NCI-H69 (cell line): ENCODE data around the gene MMRN1.
A peak's percentile ranks its signal among the peaks of the same experiment; 100 is the strongest.

ENCODE experiments used
- DNase-seq: peaks from one replicate; lab custom pipeline; 2025; lab: John Stamatoyannopoulos, UW

Gene MMRN1

GRCh38 chr4:89894649-89895550 lies at the start of gene MMRN1:
MMRN1 (plus strand) TSS chr4:89894854; CDS start chr4:89894972, 118 bp downstream.
- DNase-seq, result no peak

GRCh38 chr4:89847571-89848325 lies 46.9 kb upstream of the MMRN1 start:
- peak; percentile 43 for DNase-seq

- DNase-seq, result no peak
Observed at GRCh38 chr4:89855236-89855635, 39.4 kb upstream of the MMRN1 start.

DNA sequence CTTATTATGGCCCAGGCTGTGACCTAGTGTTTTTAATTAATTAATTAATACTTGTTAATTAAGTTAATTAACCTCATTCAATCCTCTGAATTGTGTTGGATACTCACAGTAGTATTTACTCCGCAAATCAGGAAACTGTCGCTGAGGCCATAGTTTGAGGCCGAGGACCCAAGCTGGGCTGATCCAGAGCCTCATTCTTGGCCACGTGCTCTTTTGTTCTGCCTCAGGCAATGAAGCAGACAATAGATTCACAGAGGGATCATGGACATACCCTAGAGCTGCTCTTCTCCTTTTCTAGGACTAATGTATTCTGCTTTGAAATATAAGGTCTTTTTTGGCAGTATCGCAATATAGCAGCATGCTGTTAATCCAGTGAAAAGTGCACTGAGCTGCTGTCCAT lies 33.7 kb upstream of the MMRN1 start:
- DNase-seq, result peak; percentile 5

DNA sequence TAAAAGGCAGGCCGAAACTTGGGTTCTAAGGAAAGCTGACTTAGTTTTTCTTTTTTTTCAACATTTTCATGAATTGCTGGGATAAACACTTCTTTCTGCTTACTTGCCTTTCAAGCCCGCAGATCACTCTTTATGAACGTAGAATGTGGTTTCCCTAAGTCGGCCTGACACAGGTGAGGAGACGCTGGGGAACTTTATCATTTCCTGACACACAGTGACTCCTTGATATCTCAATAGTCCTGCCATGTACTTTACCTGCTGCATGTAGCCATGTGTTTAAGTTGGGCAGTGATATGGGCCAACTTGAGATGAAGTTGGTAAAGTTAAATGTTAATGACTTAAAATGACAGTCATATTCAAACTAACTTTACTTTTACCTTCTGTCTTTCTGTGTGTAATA lies 31.1 kb upstream of the MMRN1 start:
- DNase-seq, result no peak

DNA sequence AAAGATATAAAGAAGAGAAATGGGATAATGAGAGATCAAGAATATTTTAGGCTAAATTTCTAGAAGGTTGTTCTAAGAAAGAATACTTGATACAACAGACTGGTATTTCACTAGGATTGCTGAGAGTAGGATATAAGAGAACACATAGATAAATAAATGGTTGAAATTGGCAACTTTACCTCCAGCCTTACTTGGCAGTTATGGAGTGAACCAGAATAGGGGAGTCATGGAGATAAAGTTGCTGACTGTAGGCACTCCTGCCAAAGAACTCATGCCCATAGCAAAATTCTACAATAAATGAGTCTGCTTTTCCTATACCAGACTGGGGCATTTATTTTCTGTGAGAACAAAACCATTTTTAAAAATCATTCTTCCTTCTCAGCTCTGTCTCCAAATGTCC lies 26.4 kb upstream of the MMRN1 start:
- no peak for DNase-seq

GRCh38 chr4:89868999-89869589 lies 25.6 kb upstream of the MMRN1 start:
- peak; percentile 5 for DNase-seq

- no peak for DNase-seq
Observed at GRCh38 chr4:89871211-89871610, 23.4 kb upstream of the MMRN1 start.

GRCh38 chr4:89876548-89876947 lies 18.1 kb upstream of the MMRN1 start:
- DNase-seq, result no peak

GRCh38 chr4:89878611-89879010 lies 16.0 kb upstream of the MMRN1 start:
- DNase-seq, result no peak

DNA sequence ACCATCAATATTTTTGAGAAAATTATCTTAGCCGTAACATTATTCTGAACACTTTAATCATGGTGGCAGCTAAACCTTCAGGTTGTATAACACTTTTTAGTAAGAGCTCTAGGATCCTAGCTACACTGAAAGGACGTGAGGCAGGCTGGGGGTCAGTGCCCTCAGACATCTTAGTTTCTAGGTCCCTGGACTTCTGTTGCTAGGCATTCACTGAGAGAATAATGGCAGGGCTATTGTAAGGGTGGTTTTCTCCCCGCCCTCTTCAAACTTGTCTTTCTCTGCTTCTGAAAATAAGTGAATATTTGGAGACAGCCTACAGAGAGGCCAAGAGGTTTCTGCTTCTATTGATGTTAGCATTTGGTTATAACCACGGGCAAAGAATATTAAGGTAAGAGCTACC lies 15.4 kb upstream of the MMRN1 start:
- peak; percentile 23 for DNase-seq

DNA sequence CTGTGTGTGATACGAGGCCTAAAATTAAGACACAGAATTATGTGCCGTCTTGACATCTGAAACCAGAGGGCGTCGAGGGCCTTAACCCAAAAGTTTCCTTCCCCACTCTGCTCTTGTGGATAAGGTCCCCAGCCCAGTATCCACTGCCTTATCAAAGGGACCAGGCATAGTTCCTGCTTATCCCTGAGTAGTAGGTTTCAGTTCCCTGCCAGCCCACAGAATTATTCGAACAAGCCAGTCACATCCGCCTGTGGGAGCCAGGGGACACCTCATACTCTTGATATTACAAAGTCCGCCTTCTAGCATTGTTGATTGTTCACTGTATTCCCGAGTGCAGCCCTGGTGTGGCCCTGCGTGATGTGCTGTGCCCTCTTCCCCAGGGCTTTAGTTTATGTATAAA lies 5.4 kb upstream of the MMRN1 start:
- no peak for DNase-seq

DNA sequence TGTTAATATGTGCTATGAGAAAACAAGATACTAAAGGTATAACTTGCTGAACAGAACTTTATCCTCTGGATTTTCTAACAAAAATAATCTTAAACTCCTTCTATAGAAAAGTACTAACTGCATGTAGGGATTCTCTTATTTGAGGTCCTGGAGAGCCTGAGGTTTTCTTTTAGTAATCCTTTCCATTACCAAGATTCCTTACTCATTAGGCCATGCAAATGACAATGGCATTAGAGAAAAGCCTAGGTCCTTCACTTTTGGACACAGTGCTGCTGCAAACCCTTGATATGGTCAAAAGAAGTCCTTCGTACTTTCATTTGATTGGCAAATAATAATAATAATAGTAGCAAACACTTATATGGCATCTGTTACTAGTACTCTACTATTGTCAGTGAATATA lies 3.2 kb downstream of the MMRN1 start:
- DNase-seq, result no peak

- DNase-seq, result no peak
Observed at GRCh38 chr4:89898304-89898716, 3.7 kb downstream of the MMRN1 start.

DNA sequence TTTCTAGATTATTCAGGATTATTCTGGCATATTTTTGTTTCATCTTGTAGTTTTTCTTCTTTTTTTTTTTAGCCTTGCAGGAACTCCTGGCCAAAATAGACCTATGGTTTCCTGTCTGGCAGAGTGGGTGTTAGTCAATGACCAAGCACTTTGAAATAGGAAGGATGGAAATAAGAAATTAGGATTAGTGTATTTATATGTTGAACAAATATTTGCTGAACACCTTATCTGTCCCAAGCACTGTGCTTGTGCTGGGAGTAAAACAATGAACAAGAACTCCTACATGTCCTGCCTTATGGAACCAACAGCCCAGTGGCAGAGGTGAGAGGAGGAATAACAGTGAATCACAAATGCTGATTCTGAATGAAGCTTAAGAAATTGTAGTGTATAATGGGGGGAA lies 4.5 kb downstream of the MMRN1 start:
- peak; percentile 16 for DNase-seq

- DNase-seq, result no peak
Observed at GRCh38 chr4:89899854-89900253, 5.2 kb downstream of the MMRN1 start.

- peak; percentile 87 for DNase-seq
Observed at GRCh38 chr4:89901808-89902431, 7.3 kb downstream of the MMRN1 start.

DNA sequence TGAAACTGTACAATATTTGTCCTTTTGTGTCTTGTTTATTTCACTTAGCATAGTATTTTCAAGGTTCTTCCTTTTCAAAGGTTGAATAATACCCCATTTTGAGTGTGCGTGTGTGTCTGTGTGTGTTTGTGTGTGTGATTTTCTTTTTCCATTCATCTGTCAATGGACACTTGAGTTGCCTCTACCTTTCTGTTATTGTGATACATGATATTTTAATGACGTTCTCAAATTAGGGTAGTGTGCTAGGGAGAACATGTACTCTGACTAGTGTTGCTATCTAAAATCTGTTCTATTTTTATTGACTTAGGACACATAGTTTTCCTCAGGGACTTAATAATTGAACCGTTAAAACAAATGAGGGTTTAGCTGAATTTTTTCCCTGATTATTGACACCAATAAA lies 9.9 kb downstream of the MMRN1 start:
- peak; percentile 86 for DNase-seq

DNA sequence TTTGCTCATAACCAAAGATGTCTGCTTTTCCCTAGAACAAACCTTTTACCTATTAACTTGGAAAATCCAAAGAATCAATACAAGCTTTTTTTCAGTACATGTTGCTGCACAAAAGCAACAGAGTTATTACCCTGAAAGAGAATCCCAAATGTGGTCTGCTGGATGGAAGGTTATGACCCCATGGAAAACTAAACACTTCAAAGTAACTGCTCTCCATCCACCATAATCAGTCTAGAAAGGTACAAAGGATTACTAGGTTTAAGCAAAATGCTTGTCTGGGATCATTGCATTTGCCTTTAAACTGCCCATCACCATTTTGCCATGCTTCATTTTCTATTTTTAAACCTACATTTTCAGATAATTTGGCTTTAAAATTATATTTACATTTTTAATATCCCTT lies 11.7 kb downstream of the MMRN1 start:
- peak; percentile 95 for DNase-seq

DNA sequence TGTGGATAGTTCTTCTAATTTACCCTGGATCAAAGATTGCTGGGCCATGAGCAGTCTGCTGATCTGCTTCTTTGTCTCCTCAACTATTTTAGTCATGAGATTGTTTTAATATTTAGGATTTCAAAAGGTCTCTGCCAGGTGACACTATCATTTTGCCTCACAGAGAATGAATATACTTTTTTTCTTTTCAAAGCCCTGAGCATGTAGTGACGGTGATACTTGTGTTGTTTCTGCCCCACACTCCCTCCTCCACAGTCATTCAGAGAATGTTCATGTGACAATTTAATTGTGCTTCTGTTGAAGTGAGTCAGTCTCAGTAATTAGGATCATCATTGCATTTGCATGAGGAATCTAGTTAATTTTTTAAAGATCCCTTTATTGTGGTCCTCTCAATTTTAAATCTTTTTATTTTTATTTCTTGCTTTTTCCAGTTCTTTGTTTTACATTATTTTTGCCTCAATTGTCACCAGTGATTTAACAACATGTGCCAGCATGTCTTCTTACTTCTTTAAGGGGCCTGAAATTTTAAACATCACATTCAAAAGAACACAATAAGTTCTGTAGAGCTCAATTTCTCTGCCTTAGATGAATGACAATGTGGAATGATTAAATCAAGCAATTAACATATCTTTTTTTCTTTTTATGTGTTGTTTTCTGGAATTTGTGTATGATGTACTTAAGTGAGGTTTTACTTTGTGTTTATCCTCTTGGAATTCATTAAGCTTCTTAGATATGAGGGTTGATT lies 12.3 kb downstream of the MMRN1 start:
- peak; percentile 97 for DNase-seq

DNA sequence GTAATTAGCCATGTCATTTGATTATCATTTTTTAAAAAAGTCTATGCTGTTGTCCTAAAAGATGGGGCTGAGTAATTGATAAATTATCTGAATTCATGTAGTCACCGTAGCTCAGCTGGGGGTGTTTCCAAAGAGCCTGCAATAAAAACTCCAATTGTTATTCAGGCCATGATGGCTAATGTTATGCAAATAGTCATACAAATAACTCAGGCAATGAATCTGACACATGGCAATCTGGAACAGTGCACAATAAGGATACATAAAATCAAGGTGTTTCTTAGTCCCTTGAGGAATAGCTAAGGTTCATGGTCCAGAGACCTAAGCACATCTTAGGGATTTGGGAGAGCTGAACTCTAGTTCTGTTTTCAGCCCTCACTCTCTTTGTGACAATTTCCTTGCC lies 15.2 kb downstream of the MMRN1 start:
- peak; percentile 67 for DNase-seq

DNA sequence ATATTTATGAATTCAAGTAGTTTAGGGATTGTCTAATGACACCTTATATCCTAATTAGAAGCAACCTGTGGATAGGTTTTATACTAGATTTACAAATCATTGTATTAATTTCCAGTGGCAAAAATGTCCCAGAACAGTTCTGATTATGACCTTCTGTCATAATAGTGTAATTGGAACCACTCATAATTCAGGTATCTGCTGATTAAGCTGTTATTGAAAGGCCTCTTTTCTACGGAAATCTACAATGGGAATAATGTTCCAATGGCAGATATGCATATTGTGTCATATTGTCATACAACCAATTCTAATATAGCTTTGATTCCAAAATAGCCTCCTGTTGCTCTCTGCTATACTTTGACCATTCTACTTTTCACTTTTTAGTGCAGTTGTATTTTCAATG lies 19.0 kb downstream of the MMRN1 start:
- peak; percentile 17 for DNase-seq
